GM19238 (cell line): ENCODE results near the gene OBI1.
"Not testable (repeated sequence)": the region's sequence is repeated elsewhere in the genome, so short reads cannot be mapped to it uniquely, and the experiment has no call there.

Source experiments
- DNase-seq: peaks from one replicate; pipeline ENCODE4 v3.0.0; 2011; ENCODE audit warnings: low spot score; ENCODE audit not compliant: insufficient read length

Gene OBI1

DNA sequence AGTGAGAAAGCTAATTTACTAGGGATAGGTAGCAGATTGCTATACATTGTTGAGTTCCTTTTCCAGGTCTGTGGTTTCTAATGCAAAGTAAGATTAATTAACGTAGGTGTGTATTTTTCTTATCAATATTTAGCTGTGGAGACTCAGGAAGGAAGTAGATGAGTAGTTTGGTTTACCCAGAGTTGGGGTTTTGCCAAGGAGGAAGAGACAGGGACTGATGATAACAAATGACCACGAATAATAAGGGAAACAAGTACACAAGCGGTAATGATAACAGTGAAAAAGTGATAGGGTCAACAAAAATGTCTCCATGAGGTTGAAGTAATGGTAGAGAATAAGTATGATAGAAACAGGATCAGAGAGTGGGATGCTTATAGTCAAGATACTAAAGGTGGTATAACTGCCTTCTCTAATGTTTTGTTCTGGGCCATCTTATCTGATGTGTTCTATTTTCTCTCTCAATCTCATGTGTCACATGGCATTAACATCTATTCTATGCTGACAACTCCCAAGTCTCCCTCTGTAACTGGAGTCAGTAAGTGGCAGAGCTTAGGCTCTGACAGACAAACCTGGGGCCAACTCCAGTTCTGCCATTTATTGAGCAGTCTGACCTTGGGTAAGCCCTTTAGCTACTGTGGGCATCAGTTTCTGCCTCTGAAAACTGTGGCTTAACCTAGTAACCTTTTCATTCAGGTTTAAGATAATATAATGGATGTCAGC lies 8.8 kb downstream of the OBI1 start:
- no peak for DNase-seq

DNA sequence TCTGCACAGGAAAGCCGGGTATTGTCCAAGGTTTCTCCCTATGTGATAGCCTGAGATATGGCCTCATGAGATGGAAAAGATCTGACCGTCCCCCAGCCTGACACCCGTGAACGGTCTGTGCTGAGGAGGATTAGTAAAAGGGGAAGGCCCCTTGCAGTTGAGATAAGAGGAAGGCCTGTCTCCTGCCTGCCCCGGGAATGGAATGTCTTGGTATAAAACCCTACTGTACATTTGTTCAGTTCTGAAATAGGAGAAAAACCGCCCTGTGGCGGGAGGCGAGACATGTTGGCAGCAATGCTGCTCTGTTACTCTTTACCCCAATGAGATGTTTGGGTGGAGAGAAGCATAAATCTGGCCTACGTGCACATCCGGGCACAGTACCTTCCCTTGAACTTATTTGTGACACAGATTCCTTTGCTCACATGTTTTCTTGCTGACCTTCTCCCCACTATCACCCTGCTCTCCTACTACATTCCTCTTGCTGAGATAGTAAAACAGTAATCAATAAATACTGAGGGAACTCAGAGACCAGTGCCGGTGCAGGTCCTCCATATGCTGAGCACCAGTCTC lies 11.8 kb downstream of the OBI1 start:
- not testable (repeated sequence) for DNase-seq

DNA sequence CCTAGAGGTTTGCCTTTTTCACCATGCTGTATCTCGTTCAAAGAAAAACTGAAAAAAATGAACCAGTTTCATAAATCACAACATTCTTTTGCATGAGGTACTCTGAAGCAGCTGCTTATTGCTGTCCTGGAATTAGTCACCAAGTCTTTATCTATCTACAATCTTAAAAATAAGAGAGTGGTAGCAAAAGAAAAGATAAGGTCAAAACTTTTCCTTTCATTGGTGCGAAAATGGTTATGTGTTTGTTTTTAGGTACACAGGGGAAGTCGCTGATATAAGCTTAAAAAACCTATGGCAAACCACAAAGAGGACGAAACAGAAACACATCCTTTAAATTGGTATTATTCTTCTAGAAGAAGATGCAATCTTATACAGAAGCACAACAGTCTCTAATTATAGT lies 20.7 kb downstream of the OBI1 start:
- DNase-seq: no peak

DNA sequence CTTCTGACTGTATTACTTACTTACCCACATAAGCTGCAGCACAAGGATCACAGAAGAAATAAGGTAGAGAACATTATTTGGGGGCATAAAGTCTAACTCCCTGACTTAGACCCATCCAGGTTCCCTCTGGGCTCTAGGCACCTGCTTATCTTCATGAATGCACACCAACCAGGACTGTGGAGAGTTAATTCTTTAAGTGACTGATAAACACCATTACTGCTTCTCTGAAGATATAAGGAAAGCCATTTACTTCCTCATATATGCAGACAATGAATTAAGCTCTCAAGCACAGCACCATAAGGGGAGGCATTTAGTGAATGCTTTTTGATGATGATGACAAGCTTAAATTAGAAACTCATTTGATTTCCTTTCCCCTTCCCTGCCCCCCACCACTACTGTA lies 22.5 kb downstream of the OBI1 start:
- no peak for DNase-seq

DNA sequence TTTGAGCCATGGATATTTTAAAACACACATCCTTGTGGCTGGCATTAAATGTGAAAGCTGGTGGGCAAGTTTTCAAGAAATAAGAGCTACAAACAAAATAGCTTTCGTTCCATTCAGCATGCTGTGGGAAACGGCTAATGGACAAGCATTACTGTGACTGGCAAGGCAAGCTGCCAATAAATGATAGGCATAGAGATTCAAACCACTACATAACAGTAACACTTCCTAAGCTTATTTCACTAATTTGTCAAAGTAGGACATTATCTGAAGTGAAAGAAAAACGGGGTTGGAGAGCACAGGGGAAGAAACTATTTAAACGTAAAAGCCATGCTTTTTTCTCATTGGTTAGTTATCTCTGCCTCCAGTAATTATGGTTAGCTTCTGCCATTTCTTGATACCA lies 26.0 kb downstream of the OBI1 start:
- DNase-seq: no peak

DNA sequence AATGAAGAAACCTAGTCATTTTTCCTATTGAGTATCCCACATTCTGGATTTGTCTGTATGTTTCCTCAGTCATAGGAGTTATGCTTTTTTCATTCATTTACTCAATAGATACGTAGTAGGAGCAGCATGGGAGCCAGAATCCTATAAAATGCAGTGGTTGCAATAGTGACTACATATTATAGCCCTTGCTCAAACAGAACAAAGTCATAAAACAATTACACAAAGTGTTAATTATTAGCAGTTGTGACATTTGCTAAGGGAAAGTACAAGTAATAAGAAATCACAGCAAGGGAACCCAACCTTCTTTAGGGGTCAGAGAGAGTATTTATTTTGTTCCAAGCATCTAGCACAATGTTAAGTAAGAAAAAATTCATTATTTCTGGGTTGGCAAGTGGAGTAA lies 27.9 kb downstream of the OBI1 start:
- DNase-seq: no peak

DNA sequence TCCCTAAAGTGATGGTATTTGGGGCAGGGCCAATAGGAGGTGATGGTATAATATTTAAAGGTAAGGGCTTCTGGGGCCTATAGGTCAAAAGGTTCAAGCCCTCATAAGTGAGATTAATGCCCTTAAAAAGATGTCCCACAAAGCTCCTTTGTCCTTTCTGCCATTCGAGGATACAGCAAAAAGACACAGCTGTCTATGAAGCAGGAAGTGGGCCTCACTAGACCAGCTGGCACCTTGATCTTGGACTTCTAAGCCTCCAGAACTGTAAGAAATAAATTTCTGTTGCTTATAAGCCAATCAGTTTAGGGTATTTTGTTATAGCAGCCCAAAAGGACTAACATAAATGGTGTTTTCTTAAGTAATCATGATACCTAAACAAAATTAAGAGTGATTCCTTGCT lies 28.4 kb downstream of the OBI1 start:
- no peak for DNase-seq

DNA sequence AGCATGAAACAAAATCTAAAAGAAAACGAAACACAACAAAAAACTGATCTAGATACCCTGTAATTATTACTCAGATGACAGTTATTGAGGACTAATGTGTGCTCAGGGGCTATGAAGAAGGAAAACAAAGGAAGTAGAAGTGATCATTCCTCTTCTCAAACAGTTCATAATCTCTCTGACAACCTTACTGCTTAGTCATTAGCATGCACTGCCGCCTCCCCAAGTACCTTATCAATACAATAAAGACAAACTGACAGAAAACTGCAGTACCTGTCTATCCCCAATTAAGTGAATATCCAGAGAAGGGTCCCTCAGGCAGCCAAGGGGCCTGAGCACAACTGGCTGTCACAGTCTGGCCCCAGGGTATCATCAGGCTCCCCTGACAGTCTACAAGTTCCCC lies 33.6 kb downstream of the OBI1 start:
- DNase-seq: no peak

DNA sequence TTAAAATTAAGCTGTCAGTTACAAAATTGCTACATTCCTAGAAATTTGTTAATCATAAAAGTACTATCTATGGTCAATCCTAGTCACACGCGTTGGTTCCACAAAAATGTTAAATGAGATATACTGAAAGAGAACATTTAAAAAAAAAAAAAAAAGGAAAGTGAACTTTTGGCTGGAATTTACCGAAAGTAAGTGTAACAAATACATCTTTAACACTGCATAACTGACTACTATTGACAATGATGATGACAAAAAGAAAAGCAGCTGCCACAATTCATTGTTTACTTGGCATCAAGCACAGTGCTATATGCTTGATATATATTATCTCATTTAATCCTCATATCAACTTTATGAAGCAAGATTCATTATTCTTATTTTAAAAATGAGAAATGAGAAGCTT lies 35.8 kb downstream of the OBI1 start:
- DNase-seq: no peak

DNA sequence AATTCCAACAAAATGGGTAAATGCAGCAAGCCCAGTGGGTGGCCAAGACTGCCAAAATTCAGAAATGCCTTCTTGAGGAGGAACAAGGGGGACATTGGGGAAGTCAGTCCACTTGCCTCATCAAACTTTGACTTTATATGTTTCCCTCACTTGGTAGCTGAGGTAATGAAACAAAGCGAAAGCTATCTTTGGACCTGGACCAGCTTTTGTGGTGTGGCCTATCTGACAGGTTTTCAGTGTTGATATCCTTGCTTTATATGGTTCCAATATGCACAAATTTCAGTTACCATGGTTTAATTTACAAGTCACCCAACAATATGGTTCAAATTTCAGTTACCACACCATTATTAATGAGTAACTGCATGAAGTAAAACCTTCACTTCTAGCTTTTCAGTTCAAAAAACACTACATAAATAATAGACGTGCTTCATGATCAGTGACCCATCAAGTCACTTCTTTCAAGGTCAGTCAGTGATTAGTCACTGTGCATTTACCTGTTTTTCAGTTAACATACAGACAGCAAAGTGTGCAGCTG lies 38.0 kb downstream of the OBI1 start:
- no peak for DNase-seq

DNA sequence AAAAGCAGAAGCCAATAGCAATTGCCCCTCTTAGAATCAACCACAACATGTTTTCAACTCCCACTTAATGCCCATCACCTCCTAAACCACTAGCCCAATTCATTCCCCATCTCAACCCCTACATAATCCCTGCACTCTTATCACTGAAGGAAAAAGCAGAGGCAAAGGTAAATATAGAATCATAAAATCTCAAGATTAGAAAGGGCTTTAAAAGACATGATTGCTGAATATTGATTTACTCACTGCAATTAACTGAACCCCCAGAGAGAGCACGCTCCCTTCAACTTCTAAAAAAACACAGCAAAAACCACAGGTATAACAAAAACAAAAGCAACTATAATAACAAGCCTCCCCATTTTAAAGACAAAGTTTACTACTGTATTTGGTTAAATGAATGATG lies 40.5 kb downstream of the OBI1 start:
- DNase-seq: no peak

DNA sequence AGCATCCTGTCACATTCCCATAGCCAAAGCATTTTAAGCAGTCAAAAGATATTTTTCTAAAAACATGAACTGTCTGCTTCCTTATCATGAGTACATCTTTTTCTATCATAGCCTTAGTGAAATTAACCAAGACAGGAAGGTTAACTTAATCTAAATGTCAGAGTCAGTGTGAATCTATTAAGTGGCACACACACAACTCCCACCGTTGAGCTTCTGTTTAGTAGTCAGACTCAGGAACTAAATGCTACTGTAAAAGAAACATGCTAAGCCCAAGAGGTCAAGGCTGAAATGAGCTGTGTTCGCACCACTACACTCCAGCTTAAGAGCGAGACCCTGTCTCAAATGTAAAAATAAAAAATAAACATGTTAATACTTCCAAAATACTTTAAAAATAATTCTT lies 47.9 kb downstream of the OBI1 start:
- DNase-seq: no peak

DNA sequence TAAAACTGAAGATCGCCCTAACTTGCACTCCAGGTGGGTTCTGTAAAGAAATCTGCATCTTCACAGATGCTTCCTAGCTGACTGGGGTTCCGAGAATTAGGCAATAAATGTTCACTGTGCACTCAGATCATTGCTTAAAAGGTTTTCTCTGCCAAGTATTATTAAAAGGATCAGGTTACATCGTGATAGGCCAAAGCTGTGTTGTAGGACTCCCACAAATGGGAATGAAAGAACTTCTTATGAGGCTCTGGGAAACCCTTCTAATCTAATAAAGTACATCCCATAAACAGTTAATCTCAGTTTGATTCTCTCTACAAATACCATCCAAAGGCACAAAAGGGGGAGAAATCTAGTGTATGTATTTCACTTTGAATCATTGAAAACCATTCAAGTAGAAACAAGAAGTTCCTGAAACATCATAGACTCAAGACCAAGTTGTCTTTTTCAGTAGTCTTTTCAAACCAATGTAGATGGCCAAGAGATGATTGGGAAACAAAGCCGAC lies 48.5 kb downstream of the OBI1 start:
- DNase-seq: no peak

DNA sequence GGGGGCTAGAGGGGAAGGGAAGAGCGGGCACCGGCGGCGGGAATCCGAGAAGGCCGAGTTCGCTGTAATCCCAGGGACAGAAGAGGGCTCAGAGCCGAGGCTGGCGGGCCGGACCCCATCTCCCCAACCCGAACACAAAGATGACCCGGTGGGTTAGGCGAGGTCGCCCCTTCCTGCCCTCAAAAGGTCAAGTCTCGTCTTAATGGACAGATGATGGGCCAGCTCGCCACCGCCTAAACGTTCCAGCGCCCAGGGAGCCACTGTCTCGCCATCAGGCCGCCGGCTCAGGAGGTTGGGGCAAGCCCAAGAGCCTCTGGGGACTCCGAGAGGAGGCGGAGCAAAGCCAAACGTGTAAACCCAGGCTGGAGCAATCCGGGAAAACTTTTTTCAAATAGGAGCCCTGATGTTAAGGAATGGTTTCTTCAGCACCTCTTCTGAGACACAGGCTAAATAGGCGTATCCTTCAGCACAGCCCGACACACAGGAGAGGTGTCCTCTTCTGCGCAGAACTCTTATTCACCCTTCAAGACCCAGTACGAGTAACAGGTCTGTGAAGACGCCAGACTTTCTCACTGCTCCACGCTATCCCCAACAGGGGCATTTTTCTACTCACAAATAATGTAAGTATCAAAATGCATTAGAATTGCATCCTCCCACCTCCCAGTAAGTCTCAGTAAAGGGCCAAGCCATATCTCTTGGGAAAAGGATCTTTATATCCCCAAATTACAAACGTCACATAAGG lies 49.3 kb downstream of the OBI1 start:
- DNase-seq: no peak

DNA sequence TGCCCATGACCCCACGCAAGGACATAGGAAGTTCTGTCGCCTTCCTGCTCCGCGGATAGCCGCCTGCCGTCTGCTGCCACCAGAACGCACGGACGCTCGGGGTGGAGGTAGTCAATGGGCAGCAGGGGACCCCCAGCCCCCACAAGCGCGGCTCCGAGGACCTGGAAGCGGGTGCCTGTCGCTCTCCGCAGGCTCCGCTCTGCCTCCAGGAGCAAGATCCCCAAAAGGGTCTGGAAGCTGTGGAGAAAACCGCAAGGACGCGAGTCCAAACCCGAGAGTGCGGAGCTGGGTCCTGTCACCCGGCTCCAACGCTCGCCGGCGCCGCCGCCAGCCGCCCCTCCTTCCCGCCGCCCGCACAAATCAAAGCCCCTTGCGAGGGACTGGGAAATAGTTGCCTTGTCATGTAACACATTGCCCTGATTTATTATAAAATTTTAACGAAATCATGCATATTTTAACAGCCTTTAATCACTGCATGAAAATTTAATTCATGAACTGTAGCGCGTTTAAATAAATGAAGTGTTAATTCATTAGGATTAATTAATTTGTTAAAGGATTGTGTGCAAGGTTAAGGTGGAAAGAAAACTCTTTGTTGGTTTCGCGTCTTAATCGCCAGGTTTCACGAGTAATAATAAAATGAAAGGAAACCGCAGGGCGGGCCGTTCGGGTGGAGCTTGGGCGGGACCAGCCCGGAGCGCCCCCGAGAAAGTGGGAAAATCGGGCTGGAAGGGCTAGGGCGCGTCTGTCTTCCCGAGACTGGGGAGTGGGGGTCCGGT lies 50.1 kb downstream of the OBI1 start:
- no peak for DNase-seq

DNA sequence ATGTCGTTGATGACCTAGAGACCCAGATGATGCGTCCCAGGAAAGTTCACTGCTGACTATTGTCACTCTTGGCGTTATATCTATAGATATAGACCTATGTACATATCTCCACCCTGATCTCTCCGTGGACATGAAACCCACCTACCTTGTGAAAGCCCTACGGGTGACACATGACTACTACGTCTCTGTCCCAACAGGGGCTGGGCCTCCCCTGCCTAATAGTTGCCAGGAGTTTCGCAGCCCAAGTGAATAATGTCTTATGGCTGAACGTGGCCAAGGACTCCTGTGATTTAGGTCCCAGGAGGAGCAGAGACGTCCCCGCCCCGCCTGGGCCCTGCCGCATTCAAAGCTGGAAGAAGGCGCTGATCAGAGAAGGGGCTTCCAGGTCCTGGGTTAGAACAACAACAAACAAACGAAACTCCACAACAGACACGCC lies 50.7 kb downstream of the OBI1 start:
- DNase-seq: no peak

DNA sequence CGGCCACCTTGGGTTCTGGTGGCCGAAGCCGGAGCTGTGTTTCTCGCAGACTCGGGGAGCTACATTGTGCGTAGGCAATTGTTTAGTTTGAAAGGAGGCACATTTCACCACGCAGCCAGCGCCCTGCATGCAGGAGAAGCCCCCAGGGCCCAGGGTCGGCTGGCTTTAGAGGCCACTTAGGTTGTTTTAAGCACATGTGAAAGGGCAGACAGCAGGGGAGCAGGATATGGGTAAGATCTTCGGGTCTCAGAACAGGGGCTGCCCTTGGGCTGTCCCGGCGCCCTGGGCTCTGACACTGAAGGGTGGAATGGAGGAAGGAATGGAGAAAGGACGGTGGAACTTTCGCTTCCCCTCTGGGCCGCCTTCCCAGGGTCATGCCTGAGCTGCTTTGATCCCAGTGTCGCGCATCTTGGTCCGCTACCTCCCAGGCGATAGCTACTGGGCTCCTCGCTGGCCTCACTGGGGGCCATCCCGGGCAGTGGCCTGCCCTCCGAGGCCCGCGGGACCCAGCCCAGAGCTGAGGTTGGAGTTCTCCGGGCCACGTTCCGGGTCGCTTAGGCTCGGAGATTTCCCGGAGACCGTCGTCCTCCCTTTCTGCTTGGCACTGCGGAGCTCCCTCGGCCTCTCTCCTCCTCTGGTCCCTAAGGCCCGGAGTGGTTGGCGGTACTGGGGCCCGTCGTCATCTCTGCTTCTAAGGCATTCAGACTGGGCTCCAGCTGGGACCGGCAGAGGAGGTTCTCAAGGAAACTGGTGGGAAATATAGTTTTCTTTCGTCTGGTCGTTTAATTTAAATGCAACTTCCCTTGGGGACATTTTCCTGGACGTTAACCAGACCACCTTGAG lies 51.3 kb downstream of the OBI1 start:
- DNase-seq: no peak

DNA sequence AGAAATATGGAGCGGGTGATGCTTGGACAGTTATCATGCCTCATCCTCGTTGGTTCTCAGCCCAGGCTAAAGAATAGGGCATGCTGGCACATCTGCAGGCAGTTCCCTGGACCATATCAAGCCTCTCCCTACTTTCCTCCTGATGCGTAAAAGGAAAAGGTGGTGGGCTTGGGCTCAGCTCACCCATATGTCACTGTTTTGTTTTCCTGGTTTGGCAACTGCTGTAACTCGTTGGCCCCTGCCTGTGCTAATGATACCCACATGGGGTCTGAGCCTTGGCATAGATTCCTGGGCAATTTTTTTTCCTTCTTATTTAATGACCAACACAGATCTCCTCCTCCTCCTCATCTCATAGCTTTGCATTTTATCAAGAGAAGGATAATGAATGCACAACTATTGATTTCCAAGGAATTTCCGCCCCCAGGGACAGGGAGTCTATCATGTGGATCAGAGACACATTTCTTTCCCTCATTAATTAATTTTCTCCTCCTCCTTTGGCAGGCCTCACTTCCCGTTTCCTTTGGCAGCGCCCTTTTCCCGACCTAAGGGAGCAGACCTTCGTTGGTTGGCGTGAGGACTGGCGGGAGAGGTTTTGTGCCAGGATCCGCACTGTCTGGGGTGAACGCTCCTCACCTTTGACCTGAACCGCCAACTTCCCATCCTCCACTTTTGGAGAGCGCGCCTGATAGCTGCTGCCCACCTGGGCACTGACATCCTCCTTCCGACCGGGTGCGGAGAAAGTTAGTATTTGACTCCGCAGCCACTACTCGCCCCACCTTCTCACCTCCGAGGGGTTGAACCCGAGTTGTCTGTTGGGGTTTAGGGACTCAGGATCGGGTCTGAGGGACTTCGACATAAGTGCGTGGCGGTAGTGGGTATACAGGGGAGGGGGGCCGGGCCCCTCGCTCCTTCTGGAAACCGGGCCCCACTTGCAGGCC lies 52.2 kb downstream of the OBI1 start:
- DNase-seq: no peak

DNA sequence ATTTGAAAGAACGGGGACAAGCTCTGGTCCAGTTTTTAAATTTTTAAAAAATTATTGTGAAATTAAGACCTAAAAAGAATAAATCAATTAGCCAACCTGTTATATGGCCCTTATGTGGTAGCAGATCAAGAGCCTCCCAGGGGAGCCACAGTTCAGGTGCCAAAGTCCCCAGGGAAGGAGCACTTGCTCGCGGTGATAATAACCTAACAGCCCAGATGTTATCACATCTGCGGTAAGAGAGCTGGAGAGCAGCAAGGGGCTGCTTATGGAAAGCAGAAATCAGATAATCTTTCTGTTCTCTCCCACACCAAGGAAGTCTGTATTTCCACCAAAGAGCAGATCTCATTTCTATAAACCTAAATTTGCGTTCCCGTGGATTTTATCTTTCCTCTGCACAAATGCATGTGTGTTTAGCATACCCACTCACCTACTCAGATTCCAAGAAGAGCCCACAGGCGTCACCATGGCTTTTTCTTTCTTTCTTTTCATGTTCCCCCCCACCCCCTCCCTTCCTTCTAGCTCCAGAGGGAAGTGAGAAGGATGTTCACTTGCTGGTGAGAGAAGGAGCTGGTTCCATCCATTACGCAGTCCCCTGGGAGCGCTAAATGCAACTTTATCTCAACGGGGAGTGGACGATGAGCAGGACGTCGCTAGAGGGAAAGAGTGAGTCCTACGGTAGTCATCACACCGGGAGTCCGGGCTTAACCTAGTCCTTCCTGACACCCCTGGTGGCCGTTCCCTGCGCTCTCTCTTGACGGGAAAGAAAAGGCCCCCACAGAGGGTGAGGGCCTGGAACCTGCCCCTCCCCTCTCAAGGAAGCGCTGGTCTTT lies 54.0 kb downstream of the OBI1 start:
- no peak for DNase-seq
